ENCODE data around the gene ATP5PD. TPM values are rescaled to one million over a fixed set of nuclear protein-coding genes. Genes with fewer than 3 reads are reported as not detected.

Gene ATP5PD
- total RNA-seq, 1 experiment from 2014 or later = 383 TPM

DNA sequence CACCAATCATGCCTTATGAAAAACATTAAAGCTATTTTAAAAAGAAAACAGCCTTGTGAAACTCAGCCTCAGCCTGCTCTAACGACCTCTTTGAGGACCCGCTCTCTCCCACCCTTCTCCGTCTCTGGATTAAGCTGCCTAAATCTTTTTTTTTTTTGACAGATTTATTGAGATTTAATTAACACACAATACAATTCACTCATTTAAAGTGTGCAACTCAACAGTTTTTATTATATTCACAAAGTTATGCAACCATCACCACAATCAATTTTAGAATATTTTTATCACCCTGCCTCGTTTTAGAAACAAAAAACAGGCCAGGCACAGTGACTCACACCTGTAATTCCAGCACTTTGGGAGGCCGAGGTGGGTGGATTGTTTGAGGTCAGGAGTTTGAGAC is 50.9 kb downstream of the ATP5PD start:
- 0 out of 2 replicates have a peak, but pooled peaks cover 3% of the 10 kb centered on the region for H3K36me3 Mint-ChIP-seq
- ATAC-seq = no peak
- TF ChIP-seq, protein P1, sequence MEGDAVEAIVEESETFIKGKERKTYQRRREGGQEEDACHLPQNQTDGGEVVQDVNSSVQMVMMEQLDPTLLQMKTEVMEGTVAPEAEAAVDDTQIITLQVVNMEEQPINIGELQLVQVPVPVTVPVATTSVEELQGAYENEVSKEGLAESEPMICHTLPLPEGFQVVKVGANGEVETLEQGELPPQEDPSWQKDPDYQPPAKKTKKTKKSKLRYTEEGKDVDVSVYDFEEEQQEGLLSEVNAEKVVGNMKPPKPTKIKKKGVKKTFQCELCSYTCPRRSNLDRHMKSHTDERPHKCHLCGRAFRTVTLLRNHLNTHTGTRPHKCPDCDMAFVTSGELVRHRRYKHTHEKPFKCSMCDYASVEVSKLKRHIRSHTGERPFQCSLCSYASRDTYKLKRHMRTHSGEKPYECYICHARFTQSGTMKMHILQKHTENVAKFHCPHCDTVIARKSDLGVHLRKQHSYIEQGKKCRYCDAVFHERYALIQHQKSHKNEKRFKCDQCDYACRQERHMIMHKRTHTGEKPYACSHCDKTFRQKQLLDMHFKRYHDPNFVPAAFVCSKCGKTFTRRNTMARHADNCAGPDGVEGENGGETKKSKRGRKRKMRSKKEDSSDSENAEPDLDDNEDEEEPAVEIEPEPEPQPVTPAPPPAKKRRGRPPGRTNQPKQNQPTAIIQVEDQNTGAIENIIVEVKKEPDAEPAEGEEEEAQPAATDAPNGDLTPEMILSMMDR (IDR thresholded peaks at IDR 0.05) = no peak
- TF ChIP-seq ZNF317 (CRISPR knock-in tag; IDR thresholded peaks at IDR 0.05; ENCODE audit: borderline replicate concordance, low read depth) = no peak
- no peak for TF ChIP-seq MXD4 (CRISPR knock-in tag; IDR thresholded peaks at IDR 0.05; ENCODE audit: borderline replicate concordance)
- no peak for TF ChIP-seq RELA (CRISPR knock-in tag; IDR thresholded peaks at IDR 0.05; ENCODE audit: borderline replicate concordance)
- no peak for TF ChIP-seq CREB1 (CRISPR knock-in tag; IDR thresholded peaks at IDR 0.05)
- TF ChIP-seq TEAD4 (CRISPR knock-in tag; IDR thresholded peaks at IDR 0.05) = no peak
- no peak for TF ChIP-seq GABPB1 (CRISPR knock-in tag; IDR thresholded peaks at IDR 0.05)
- TF ChIP-seq IRF2 (CRISPR knock-in tag; IDR thresholded peaks at IDR 0.05; ENCODE audit: borderline replicate concordance, low read depth) = no peak
- TF ChIP-seq, protein P2, sequence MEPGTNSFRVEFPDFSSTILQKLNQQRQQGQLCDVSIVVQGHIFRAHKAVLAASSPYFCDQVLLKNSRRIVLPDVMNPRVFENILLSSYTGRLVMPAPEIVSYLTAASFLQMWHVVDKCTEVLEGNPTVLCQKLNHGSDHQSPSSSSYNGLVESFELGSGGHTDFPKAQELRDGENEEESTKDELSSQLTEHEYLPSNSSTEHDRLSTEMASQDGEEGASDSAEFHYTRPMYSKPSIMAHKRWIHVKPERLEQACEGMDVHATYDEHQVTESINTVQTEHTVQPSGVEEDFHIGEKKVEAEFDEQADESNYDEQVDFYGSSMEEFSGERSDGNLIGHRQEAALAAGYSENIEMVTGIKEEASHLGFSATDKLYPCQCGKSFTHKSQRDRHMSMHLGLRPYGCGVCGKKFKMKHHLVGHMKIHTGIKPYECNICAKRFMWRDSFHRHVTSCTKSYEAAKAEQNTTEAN (CRISPR knock-in tag; IDR thresholded peaks at IDR 0.05) = no peak
- TF ChIP-seq NR1H2 (CRISPR knock-in tag; IDR thresholded peaks at IDR 0.05) = no peak
- no peak for TF ChIP-seq FOXJ3 (CRISPR knock-in tag; IDR thresholded peaks at IDR 0.05; ENCODE audit: borderline replicate concordance)
- no peak for TF ChIP-seq NFATC4 (CRISPR knock-in tag; IDR thresholded peaks at IDR 0.05)
- no peak for TF ChIP-seq IRF1 (CRISPR knock-in tag; IDR thresholded peaks at IDR 0.05)
- TF ChIP-seq, protein P3, sequence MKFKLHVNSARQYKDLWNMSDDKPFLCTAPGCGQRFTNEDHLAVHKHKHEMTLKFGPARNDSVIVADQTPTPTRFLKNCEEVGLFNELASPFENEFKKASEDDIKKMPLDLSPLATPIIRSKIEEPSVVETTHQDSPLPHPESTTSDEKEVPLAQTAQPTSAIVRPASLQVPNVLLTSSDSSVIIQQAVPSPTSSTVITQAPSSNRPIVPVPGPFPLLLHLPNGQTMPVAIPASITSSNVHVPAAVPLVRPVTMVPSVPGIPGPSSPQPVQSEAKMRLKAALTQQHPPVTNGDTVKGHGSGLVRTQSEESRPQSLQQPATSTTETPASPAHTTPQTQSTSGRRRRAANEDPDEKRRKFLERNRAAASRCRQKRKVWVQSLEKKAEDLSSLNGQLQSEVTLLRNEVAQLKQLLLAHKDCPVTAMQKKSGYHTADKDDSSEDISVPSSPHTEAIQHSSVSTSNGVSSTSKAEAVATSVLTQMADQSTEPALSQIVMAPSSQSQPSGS (CRISPR knock-in tag; IDR thresholded peaks at IDR 0.05; ENCODE audit: borderline replicate concordance, low read depth) = no peak
- TF ChIP-seq, protein P4, sequence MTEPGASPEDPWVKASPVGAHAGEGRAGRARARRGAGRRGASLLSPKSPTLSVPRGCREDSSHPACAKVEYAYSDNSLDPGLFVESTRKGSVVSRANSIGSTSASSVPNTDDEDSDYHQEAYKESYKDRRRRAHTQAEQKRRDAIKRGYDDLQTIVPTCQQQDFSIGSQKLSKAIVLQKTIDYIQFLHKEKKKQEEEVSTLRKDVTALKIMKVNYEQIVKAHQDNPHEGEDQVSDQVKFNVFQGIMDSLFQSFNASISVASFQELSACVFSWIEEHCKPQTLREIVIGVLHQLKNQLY (CRISPR knock-in tag; IDR thresholded peaks at IDR 0.05) = no peak
- no peak for TF ChIP-seq ZBTB21 (CRISPR knock-in tag; IDR thresholded peaks at IDR 0.05; ENCODE audit: borderline replicate concordance)
- no peak for TF ChIP-seq JUN (CRISPR knock-in tag; IDR thresholded peaks at IDR 0.05)
- TF ChIP-seq ATF3 (CRISPR knock-in tag; conservative IDR thresholded peaks at IDR 0.05) = no peak
- no peak overlapping the region for H3K27ac Mint-ChIP-seq
- H3K4me1 Mint-ChIP-seq = 0 out of 2 replicates have a peak, but pooled peaks cover 4% of the 10 kb centered on the region
- H3K27me3 Mint-ChIP-seq (ENCODE audit: low read depth) = no peaks in the 10 kb centered on the region
- DNase-seq (ENCODE audit: low spot score) = no peak
- no peaks in the 10 kb centered on the region for H3K9me3 Mint-ChIP-seq
- POLR2A ChIA-PET = no interaction called here
- no peak overlapping the region for H3K4me3 Mint-ChIP-seq
- CTCF ChIA-PET = interaction anchor here (2.1 kb wide), 1 partner anchor 32 kb away, joined by 5 read pairs; no protein-coding TSS in a partner anchor

DNA sequence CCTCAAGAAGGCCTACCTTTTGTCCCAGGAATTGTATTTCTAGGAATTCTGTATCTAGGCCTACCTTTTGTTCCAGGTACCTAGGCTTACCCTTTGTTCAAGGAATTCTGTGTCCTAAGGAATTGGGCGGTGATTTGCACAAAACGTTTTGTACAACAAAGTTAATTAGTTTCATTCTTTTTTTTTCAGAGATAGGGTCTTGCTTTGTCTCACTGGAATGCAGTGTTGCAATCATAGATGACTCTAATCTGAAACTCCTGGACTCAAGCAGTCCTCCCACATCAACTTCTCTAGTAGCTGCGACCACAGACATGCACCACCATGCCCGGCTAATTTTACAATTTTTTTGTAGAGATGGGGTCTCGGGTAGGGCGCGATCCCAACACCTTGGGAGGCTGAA is 52.3 kb downstream of the ATP5PD start:
- Mint-ChIP-seq H3K9me3 (no peaks in the 10 kb centered on the region), H3K4me3 (no peak overlapping the region), H3K27ac (no peak overlapping the region), H3K36me3 (0 out of 2 replicates have a peak, but pooled peaks cover 3% of the 10 kb centered on the region), H3K27me3 (ENCODE audit: low read depth) (no peaks in the 10 kb centered on the region), H3K4me1 (0 out of 2 replicates have a peak, but pooled peaks cover 4% of the 10 kb centered on the region)
- ChIA-PET POLR2A (no interaction called here), CTCF (interaction anchor here (0.8 to 1.6 kb wide), 3 partner anchors 18 to 37 kb away, joined by 3 to 4 read pairs (median 3); partner anchors contain the start of gene MRPL58)
- DNase-seq (ENCODE audit: low spot score) (no peak), ATAC-seq (no peak)
- no peak for TF ChIP-seq JAZF1 (CRISPR knock-in tag; IDR thresholded peaks at IDR 0.05)
- TF ChIP-seq ZNF416 (CRISPR knock-in tag; IDR thresholded peaks at IDR 0.05) = no peak
- TF ChIP-seq, protein P5, sequence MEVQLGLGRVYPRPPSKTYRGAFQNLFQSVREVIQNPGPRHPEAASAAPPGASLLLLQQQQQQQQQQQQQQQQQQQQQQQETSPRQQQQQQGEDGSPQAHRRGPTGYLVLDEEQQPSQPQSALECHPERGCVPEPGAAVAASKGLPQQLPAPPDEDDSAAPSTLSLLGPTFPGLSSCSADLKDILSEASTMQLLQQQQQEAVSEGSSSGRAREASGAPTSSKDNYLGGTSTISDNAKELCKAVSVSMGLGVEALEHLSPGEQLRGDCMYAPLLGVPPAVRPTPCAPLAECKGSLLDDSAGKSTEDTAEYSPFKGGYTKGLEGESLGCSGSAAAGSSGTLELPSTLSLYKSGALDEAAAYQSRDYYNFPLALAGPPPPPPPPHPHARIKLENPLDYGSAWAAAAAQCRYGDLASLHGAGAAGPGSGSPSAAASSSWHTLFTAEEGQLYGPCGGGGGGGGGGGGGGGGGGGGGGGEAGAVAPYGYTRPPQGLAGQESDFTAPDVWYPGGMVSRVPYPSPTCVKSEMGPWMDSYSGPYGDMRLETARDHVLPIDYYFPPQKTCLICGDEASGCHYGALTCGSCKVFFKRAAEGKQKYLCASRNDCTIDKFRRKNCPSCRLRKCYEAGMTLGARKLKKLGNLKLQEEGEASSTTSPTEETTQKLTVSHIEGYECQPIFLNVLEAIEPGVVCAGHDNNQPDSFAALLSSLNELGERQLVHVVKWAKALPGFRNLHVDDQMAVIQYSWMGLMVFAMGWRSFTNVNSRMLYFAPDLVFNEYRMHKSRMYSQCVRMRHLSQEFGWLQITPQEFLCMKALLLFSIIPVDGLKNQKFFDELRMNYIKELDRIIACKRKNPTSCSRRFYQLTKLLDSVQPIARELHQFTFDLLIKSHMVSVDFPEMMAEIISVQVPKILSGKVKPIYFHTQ (CRISPR knock-in tag; IDR thresholded peaks at IDR 0.05) = no peak

Data from WTC11 (cell line).